HG03280 (cell line): ENCODE measurements around the gene RPS6KA1.
A peak's percentile ranks its signal among the peaks of the same experiment; 100 is the strongest.
"Not testable (repeated sequence)": the region's sequence is repeated elsewhere in the genome, so short reads cannot be mapped to it uniquely, and the experiment has no call there.

Experiments used
- ATAC-seq: cut with Tn5 transposase; IDR thresholded peaks from one replicate; pipeline ENCODE4 v1.9.1; 2021; ENCODE audit warnings: mild to moderate bottlenecking, moderate library complexity; ENCODE audit not compliant: unreplicated experiment

The RPS6KA1 gene

GRCh38 chr1:26529655-26530409 is at the start of gene RPS6KA1:
RPS6KA1 (plus strand) TSS chr1:26529761; CDS start chr1:26529921, 160 bp downstream.
- peak; percentile 86 for ATAC-seq

- no peak for ATAC-seq
These were observed 46.6 kb upstream of the RPS6KA1 start for GRCh38 chr1:26482921-26483320.

GRCh38 chr1:26483980-26484379 is 45.6 kb upstream of the RPS6KA1 start:
- no peak for ATAC-seq

- no peak for ATAC-seq
These were observed 39.4 kb upstream of the RPS6KA1 start for GRCh38 chr1:26490155-26490554.

- ATAC-seq = no peak
These were observed 36.3 kb upstream of the RPS6KA1 start for GRCh38 chr1:26493267-26493666.

GRCh38 chr1:26493938-26494337 is 35.6 kb upstream of the RPS6KA1 start:
- no peak for ATAC-seq

- ATAC-seq = no peak
These were observed 32.7 kb upstream of the RPS6KA1 start for GRCh38 chr1:26496861-26497260.

- no peak for ATAC-seq
These were observed 30.7 kb upstream of the RPS6KA1 start for GRCh38 chr1:26498894-26499293.

GRCh38 chr1:26500488-26501175 is 28.9 kb upstream of the RPS6KA1 start:
- peak; percentile 65 for ATAC-seq

- not testable (repeated sequence) for ATAC-seq
These were observed 18.9 kb upstream of the RPS6KA1 start for GRCh38 chr1:26510711-26511110.

- not testable (repeated sequence) for ATAC-seq
These were observed 13.7 kb upstream of the RPS6KA1 start for GRCh38 chr1:26515836-26516235.

- ATAC-seq = no peak
These were observed 12.4 kb upstream of the RPS6KA1 start for GRCh38 chr1:26516987-26517765.

- no peak for ATAC-seq
These were observed 11.9 kb upstream of the RPS6KA1 start for GRCh38 chr1:26517766-26518049.

GRCh38 chr1:26518355-26518754 is 11.2 kb upstream of the RPS6KA1 start:
- ATAC-seq = no peak

GRCh38 chr1:26520339-26520738 is 9.2 kb upstream of the RPS6KA1 start:
- ATAC-seq = no peak

GRCh38 chr1:26521669-26522030 is 7.9 kb upstream of the RPS6KA1 start:
- no peak for ATAC-seq

GRCh38 chr1:26522073-26522472 is 7.5 kb upstream of the RPS6KA1 start:
- ATAC-seq = no peak

- no peak for ATAC-seq
These were observed 5.4 kb upstream of the RPS6KA1 start for GRCh38 chr1:26524181-26524580.

GRCh38 chr1:26526287-26526686 is 3.3 kb upstream of the RPS6KA1 start:
- no peak for ATAC-seq

GRCh38 chr1:26529405-26529654 is 231 bp upstream of the RPS6KA1 start:
- no peak for ATAC-seq

- ATAC-seq = no peak
These were observed 891 bp downstream of the RPS6KA1 start for GRCh38 chr1:26530410-26530894.
